CD4-positive, alpha-beta T cell treated with Interleukin-6 for 4 hours (primary cell): ENCODE measurements around the gene TUBA3D.
"Not testable (repeated sequence)": the region's sequence is repeated elsewhere in the genome, so short reads cannot be mapped to it uniquely, and the experiment has no call there.

Experiments used
- DNase-seq: peaks from one replicate; pipeline ENCODE4 v3.0.0-alpha.2; 2020; ENCODE audit warnings: mixed read lengths

Gene TUBA3D

DNA sequence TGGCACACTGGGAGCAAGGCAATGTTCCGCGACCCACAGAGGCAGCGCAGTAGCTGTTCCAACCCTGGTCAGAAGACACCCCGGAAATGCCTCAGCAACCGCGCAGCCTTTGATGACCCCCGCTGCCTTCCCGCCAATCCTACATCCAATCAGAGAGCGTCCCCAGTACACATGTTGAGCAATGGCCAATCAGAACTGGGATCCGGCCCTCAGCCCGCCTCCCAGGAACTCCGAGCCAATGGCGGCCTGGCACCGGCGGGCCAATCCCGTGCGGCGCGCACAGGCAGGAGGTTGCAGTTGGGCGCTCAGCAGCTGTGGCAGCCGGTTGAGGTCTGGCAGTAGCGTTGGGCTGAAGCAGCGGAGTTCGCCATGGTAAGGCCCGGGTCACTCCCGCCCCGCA lies at the start of gene TUBA3D:
Gene TUBA3D (plus strand): TSS at position 289 of the 400 bp plus-strand sequence. CDS start 81 bp downstream, at position 370.
- no peak for DNase-seq

DNA sequence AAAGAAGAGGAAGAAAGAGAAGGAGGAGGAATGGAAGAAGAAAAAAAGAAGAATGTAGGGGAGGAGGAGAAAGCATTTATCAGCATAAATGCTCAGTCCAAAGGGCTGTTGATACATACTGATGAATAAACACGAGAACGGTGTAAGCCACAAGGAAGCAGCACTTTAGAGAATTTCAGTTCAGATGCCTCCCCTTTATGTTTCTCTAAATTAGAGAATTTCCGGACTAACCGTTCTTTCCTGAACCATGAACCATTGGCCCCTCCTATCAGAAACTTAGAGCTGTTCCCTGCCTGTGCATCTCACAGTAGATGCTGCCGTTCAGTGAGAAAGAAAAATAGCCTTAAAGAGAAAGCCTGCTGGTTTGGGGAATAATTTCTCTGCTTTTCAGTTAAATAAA lies 49.2 kb upstream of the TUBA3D start:
- no peak for DNase-seq

- no peak for DNase-seq
Observed at GRCh38 chr2:131431336-131431735, 44.6 kb upstream of the TUBA3D start.

- DNase-seq, result not testable (repeated sequence)
Observed at GRCh38 chr2:131440742-131441468, 35.0 kb upstream of the TUBA3D start.

- not testable (repeated sequence) for DNase-seq
Observed at GRCh38 chr2:131444736-131445514, 31.0 kb upstream of the TUBA3D start.

- not testable (repeated sequence) for DNase-seq
Observed at GRCh38 chr2:131445515-131445797, 30.5 kb upstream of the TUBA3D start.

DNA sequence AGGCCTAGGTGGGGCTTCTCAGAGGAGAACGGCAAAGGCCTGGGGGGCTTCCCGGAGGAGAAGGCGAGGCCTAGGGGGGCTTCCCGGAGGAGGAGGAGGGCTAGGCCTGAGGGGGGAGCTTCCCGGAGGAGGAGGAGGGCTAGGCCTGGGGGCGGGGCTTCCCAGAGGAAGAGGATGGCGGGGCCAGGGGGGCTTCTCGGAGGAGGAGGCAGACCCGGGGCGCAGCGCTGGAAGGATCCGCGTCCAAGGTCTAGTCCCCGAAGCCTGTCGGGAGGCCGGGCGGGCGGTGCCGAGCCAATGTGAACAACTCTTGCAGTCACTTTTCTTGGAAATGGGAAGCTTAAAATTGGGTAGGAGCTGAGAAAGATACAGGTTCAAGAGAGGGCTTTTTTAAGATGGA lies 30.0 kb upstream of the TUBA3D start:
- DNase-seq, result no peak

DNA sequence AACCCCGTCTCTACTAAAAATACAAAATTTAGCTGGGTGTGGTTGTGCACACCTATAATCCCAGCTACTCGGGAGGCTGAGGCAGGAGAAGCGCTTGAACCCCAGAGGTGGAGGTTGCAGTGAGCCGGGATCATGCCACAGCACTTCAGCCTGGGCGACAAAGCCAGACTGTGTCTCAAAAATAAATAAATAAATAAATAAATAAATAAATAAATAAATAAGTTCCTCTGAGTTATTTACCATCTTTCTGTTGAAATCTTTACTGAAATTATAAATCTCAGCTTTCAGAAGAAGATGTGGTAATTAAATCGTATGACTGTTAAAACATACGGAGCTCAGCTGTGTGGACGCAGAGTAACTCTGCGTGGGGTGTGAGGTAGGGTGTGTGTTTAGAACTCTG lies 27.9 kb upstream of the TUBA3D start:
- DNase-seq, result not testable (repeated sequence)

- not testable (repeated sequence) for DNase-seq
Observed at GRCh38 chr2:131451265-131451949, 24.5 kb upstream of the TUBA3D start.

DNA sequence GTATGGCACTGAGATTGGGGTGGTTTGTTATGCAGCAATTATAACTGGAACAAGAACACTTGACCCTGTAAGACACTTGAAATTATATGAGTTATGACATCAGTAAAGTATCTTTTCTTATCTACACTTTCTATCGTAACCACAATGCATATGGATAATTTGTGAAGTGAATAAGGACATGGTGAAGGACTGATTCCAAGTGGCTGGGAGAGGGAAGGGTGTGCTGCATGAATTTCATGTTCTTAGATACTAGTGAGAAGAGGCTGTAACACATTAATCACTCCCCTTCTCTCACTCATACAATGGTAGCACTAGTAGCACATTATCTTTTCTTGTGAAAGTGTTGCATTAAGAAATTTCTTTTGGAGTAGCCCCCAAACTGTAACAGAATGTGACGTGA lies 21.0 kb upstream of the TUBA3D start:
- DNase-seq, result not testable (repeated sequence)

- DNase-seq, result not testable (repeated sequence)
Observed at GRCh38 chr2:131467722-131468121, 8.2 kb upstream of the TUBA3D start.

GRCh38 chr2:131470944-131471343 lies 5.0 kb upstream of the TUBA3D start:
- not testable (repeated sequence) for DNase-seq

DNA sequence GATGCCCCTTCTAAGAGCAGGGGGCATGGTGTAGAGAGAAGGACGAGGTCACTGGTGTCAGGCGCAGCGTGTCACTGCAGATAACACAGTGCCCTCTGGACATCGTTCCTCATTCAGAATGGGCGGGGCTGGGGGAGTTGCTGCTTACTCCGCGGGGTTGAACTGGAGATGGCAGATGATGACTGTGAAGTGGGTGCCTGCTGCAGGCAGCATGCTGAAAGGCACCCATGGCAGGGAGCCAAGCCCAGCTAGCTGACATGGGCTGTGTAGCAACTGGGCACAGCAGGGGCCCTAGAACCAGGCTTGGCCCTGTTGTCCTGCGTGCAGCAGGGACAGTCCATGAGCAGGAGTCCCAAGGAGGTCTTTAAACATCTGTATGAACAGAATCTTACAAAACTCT lies 4.3 kb upstream of the TUBA3D start:
- DNase-seq, result not testable (repeated sequence)

DNA sequence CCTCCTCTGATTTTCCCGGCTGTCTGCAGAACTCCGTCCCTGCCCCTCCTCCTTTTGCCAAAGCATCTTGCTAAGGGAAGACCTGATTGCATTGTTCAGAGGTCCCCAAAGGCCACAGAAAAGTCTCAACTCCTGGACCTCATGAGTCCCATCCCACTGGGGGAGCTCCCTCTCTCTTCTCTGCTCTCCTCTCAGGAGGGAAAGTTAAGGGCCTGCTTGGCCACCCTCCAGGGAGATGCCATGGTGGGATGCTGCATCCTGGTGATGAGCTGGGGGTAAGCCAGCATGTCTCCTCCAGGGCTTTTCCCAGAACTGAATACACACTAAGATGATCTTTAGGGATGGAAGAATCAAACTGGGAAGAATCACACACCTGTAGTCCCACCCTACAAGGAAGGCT lies 2.7 kb upstream of the TUBA3D start:
- not testable (repeated sequence) for DNase-seq

GRCh38 chr2:131476363-131476762 lies 444 bp downstream of the TUBA3D start:
- DNase-seq, result not testable (repeated sequence)

GRCh38 chr2:131477227-131477626 lies 1.3 kb downstream of the TUBA3D start:
- not testable (repeated sequence) for DNase-seq

DNA sequence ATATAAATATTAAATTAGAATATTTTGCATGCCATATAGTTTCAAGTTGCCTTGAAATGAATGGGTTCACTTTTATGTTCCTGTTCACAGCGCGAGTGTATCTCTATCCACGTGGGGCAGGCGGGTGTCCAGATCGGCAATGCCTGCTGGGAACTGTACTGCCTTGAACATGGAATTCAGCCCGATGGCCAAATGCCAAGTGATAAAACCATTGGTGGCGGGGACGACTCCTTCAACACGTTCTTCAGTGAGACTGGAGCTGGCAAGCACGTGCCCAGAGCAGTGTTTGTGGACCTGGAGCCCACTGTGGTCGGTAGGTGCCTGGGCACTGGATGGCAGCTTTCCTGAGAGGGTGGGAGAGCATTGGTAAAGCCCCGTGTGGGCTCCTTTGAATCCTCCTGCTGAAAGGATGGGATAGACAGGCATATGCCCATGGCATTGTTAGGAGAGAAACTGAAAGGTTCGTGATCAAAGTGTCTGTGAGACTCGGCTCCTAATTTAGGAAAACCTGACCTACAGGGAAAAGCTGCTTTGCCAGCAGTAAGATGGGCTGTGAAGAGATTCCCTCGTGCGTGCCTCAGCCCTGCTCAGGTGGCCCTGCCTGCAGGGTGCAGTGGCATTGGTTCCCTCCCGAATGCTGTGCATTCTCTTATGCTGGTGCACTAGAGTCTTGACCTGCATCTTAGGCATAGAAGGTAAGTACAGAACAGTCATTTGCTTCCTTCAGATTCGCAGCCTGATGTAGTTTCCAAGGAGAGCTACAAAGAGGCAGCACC lies 2.3 kb downstream of the TUBA3D start:
- DNase-seq, result not testable (repeated sequence)

DNA sequence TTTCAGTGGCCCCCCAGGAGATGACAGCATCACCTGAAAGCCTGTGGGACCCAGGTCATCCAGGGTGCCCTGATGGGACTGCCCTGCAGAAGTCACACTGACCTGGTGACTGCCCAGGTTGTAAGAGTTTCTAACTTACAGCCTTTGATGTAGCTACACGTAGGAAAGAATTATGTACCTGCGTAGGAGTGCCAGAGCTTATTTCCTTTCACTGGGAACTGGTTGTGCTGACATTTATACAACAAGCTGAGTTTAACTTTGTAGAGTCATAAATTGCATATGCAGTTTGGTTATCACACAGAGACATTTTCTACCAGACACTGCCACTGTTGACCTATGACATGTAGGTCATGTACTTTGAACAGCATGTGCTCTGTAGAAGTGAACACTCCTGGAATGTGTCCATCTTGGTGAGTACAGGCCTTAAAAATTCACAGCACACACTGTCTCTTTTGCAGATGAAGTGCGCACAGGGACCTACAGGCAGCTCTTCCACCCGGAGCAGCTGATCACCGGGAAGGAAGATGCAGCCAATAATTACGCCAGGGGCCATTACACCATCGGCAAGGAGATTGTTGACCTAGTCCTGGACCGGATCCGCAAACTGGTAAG lies 3.0 kb downstream of the TUBA3D start:
- not testable (repeated sequence) for DNase-seq

- DNase-seq, result not testable (repeated sequence)
Observed at GRCh38 chr2:131480351-131480750, 4.4 kb downstream of the TUBA3D start.

GRCh38 chr2:131482506-131483155 lies 6.7 kb downstream of the TUBA3D start:
- not testable (repeated sequence) for DNase-seq

GRCh38 chr2:131483981-131484820 lies 8.3 kb downstream of the TUBA3D start:
- DNase-seq, result not testable (repeated sequence)
